ENCODE measurements around the gene ANKRD17.
"Not testable (repeated sequence)": the region's sequence is repeated elsewhere in the genome, so short reads cannot be mapped to it uniquely, and the experiment has no call there.

The ANKRD17 gene

DNA sequence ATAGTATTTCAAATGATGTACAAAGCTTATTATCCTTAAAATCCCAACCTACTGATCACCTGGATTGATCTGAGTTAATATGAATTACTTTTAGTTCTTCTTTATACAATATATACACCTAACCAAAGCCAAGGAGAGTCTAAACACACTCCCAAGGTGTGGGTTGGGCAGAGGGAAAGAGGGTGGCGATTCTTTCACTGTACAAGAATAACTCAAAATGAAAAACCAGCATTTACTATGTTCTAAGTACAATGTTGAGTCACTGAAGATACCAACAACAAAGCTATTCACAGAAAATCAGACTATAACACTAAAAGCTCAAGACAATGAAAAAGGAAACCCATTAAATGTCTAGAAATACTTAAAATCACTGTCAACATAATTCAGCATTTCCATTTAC is 46.6 kb downstream of the ANKRD17 start:
- TF ChIP-seq MYC (IDR thresholded peaks at IDR 0.05; ENCODE audit: low read depth, low read length) (no peak), POLR2A (IDR thresholded peaks at IDR 0.05; ENCODE audit: extremely low read depth, insufficient read length) (no peak)
- TF ChIP-seq, protein P1, sequence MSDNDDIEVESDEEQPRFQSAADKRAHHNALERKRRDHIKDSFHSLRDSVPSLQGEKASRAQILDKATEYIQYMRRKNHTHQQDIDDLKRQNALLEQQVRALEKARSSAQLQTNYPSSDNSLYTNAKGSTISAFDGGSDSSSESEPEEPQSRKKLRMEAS (IDR thresholded peaks at IDR 0.05; ENCODE audit: low read depth, low read length), result no peak
- TF ChIP-seq, protein P2, sequence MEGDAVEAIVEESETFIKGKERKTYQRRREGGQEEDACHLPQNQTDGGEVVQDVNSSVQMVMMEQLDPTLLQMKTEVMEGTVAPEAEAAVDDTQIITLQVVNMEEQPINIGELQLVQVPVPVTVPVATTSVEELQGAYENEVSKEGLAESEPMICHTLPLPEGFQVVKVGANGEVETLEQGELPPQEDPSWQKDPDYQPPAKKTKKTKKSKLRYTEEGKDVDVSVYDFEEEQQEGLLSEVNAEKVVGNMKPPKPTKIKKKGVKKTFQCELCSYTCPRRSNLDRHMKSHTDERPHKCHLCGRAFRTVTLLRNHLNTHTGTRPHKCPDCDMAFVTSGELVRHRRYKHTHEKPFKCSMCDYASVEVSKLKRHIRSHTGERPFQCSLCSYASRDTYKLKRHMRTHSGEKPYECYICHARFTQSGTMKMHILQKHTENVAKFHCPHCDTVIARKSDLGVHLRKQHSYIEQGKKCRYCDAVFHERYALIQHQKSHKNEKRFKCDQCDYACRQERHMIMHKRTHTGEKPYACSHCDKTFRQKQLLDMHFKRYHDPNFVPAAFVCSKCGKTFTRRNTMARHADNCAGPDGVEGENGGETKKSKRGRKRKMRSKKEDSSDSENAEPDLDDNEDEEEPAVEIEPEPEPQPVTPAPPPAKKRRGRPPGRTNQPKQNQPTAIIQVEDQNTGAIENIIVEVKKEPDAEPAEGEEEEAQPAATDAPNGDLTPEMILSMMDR (IDR thresholded peaks at IDR 0.05; ENCODE audit: low read depth, low read length), result no peak
- no peak overlapping the region for H3K4me3 ChIP-seq (ENCODE audit: low read depth, low read length)
- no peak for DNase-seq (ENCODE audit: low read depth)

DNA sequence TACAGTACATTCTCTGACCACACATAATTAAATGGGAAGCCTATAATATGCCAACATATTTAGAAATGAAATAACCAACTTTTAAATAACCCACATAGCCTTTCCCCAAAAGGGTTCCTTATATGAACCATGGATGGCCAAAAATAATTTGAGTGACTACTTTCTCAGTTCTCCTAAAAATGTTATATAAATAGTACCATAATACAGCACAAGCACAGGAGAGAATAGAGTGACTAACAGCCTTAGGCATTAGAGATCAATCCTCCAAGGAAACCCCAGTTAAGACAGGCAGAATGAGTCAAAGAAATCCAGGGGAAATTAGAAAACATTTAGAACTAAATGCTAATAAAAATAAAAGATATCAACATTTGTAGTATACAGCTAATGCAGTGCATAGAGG is 50.2 kb downstream of the ANKRD17 start:
- no peak overlapping the region for H3K4me3 ChIP-seq (ENCODE audit: low read depth, low read length)
- DNase-seq (ENCODE audit: low read depth), result no peak
- TF ChIP-seq, protein P2 (IDR thresholded peaks at IDR 0.05; ENCODE audit: low read depth, low read length), result no peak
- TF ChIP-seq MYC (IDR thresholded peaks at IDR 0.05; ENCODE audit: low read depth, low read length) (no peak), POLR2A (IDR thresholded peaks at IDR 0.05; ENCODE audit: extremely low read depth, insufficient read length) (no peak)
- TF ChIP-seq, protein P1 (IDR thresholded peaks at IDR 0.05; ENCODE audit: low read depth, low read length), result no peak

DNA sequence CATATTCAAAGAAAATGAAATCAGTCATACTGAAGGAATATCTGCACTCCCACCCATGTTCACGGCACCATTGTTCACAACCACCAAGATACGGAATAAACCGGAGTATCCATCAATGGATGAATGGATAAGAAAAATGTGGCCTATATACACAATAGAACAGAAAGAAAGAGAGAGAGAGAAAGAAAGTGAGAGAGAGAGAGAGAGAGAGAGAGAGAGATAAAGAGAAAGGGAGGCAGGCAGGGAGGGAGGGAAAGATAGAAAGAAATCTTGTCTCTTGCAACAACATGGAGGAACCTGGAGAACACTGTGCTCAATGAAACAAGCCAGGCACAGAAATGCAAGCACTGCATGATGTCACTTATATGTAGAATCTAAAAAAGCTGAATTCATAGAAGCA is 52.4 kb downstream of the ANKRD17 start:
- no peak for DNase-seq (ENCODE audit: low read depth)
- no peak overlapping the region for H3K4me3 ChIP-seq (ENCODE audit: low read depth, low read length)
- TF ChIP-seq, protein P1 (IDR thresholded peaks at IDR 0.05; ENCODE audit: low read depth, low read length), result no peak

DNA sequence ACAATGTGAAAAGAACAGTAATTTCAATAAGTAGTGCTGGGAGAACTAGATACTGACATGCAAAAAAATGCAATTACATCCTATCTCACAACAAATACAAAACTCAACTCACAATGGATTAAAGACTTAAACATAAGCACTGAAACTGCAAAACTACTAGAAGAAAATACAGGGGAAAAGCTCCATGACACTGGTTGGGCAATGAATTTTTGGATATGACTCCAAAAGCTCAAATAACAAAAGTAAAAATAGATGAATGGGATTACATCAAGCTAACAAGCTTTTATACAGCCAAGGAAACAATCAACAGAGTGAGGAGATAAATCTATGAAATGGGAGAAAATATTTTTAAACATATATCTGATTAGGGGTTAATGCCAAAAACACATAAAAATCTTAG is 53.1 kb downstream of the ANKRD17 start:
- TF ChIP-seq POLR2A (IDR thresholded peaks at IDR 0.05; ENCODE audit: extremely low read depth, insufficient read length), result no peak
- no peak for TF ChIP-seq MYC (IDR thresholded peaks at IDR 0.05; ENCODE audit: low read depth, low read length)
- TF ChIP-seq, protein P1 (IDR thresholded peaks at IDR 0.05; ENCODE audit: low read depth, low read length), result no peak
- no peak for DNase-seq (ENCODE audit: low read depth)
- no peak overlapping the region for H3K4me3 ChIP-seq (ENCODE audit: low read depth, low read length)

DNA sequence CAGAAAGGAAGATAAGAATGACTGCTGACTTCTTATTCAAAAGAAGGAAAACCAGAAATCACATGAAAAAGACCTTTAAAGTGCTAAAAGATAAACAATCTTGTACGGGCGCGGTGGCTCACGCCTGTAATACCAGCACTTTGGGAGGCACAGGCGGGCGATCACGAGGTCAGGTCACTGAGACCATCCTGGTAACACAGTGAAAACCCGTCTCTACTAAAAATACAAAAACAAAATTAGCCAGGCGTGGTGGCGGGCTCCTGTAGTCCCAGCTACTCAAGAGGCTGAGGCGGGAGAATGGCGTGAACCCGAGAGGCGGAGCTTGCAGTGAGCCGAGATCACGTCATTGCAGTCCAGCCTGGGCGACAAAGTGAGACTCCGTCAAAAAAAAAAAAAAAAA is 54.6 kb downstream of the ANKRD17 start:
- DNase-seq (ENCODE audit: low read depth); H3K4me3 ChIP-seq (ENCODE audit: low read depth, low read length): not testable (repeated sequence)

DNA sequence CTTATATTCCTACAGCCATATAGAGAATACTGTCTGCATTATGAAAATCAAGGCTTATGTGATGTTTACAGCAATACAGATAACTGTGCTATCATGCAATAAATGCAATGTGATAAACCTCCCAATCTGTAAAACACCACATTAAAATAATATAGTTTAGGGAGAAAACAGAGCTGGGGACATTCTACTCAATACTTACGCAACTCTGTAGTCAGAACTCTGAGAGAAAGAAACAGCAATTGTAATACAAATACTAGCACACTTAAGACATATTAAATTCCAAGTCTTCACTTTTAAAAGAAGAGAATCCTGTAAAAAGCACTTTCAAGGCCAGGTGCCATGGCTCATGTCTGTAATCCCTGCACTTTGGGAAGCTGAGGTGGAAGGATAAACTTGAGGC is 61.4 kb downstream of the ANKRD17 start:
- no peak for DNase-seq (ENCODE audit: low read depth)
- TF ChIP-seq MYC (IDR thresholded peaks at IDR 0.05; ENCODE audit: low read depth, low read length), result no peak
- TF ChIP-seq, protein P2 (IDR thresholded peaks at IDR 0.05; ENCODE audit: low read depth, low read length), result no peak
- TF ChIP-seq, protein P1 (IDR thresholded peaks at IDR 0.05; ENCODE audit: low read depth, low read length), result no peak
- TF ChIP-seq POLR2A (IDR thresholded peaks at IDR 0.05; ENCODE audit: extremely low read depth, insufficient read length), result no peak
- H3K4me3 ChIP-seq (ENCODE audit: low read depth, low read length), result no peak overlapping the region

DNA sequence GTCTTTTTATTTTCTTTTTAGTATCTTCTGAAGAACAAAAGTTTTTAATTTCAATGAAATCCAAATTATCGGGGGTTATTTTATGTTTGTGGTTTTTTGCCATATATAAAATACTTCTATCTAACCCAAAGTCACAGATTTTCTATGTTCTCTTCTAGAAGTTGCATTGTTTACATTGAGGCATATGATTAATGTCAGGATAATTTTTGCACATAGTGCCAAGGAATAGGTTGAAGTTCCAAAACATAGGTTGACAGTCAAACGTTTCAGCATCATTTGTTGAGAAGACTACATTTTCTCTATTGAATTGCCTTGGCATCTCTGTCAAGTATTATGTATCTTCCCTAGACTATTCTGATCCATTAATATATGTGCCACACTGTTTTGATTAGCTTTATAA is 64.5 kb downstream of the ANKRD17 start:
- DNase-seq (ENCODE audit: low read depth), result no peak
- TF ChIP-seq, protein P1 (IDR thresholded peaks at IDR 0.05; ENCODE audit: low read depth, low read length), result no peak
- TF ChIP-seq MYC (IDR thresholded peaks at IDR 0.05; ENCODE audit: low read depth, low read length) (no peak), POLR2A (IDR thresholded peaks at IDR 0.05; ENCODE audit: extremely low read depth, insufficient read length) (no peak)
- TF ChIP-seq, protein P2 (IDR thresholded peaks at IDR 0.05; ENCODE audit: low read depth, low read length), result no peak

More for the DNA sequence above, 64.5 kb downstream of the ANKRD17 start:
- no peak overlapping the region for H3K4me3 ChIP-seq (ENCODE audit: low read depth, low read length)
